Sigmoid colon (tissue), 7 donors: ENCODE results near the gene MYOZ2. TPM values are rescaled to one million over a fixed set of nuclear protein-coding genes. Genes with fewer than 3 reads are reported as not detected.

Source experiments
- DNase-seq: peaks from one replicate; pipeline ENCODE4 v3.0.0-alpha.2; 2019
- H3K27ac ChIP-seq, 4 donors: fragments of 200-600 bp; sonication (generic); one replicate each; pipeline ENCODE4 v1.5.1; 2016 to 2019; ENCODE audit warnings: mild to moderate bottlenecking in 1 of 4
- H3K27me3 ChIP-seq, 3 donors: fragments of 200-600 bp; sonication (generic); one replicate each; pipeline ENCODE4 v1.5.1; 2019; ENCODE audit warnings: mild to moderate bottlenecking in 1 of 3
- H3K36me3 ChIP-seq, 4 donors: fragments of 200-600 bp; sonication (generic); one replicate each; pipeline ENCODE4 v1.5.1; 2016 to 2019
- H3K4me1 ChIP-seq, 4 donors: fragments of 200-600 bp; sonication (generic); one replicate each; pipeline ENCODE4 v1.5.1; 2017 to 2019
- H3K4me3 ChIP-seq, 4 donors: fragments of 200-600 bp; sonication (generic); one replicate each; pipeline ENCODE4 v1.5.1; 2017 to 2019; ENCODE audit warnings: mild to moderate bottlenecking in 2 of 4, moderate library complexity in 1 of 4
- H3K9me3 ChIP-seq, 4 donors: fragments of 200-600 bp in 3 of 4; sonication (generic) in 3 of 4; one replicate each; pipeline versions ENCODE4 v1.5.1 to v1.6.1; 2013 to 2019
- EP300 ChIP-seq, 4 donors: sonication (generic); formaldehyde crosslinking; IDR thresholded peaks; one replicate each; pipeline ENCODE4 v1.6.1; 2017; ENCODE audit warnings: antibody characterized with exemption in 4 of 4
- POLR2A ChIP-seq, 2 donors: fragments of 450-650 bp; IDR thresholded peaks; one replicate each; pipeline ENCODE4 v1.6.1; 2016; ENCODE audit warnings: antibody characterized with exemption in 2 of 2, mild to moderate bottlenecking in 2 of 2, moderate library complexity in 2 of 2
- POLR2AphosphoS5 ChIP-seq, 4 donors: sonication (generic); formaldehyde crosslinking; IDR thresholded peaks; one replicate each; pipeline ENCODE4 v1.6.1; 2017; ENCODE audit warnings: antibody characterized with exemption in 4 of 4
- WGBS, 2 donors: extraction: QIAGEN DNeasy Blood & Tissue Kit; methylation state at CpG; one replicate each; pipeline ENCODE4 v1.1.7; 2013; 5-methylcytosine and 5-hydroxymethylcytosine counted together
- intact Hi-C: fragments of 100-400 bp; cut with DNase I; formaldehyde crosslinking; loops from one replicate; pipeline ENCODE4 v1.15.1; 2023
- polyA plus RNA-seq, 3 donors: library from polyadenylated mRNA; stranded (reverse); fragments of 200-250 nt; gene quantifications; one replicate each; pipeline ENCODE4 v1.2.3, GENCODE V29; 2013
- total RNA-seq, 4 donors: library from RNA; depleted of rRNA; stranded (reverse); fragments of >200 nt; gene quantifications; one replicate each; pipeline ENCODE4 v1.1.0, GENCODE V29; 2016
- TF ChIP-seq, protein P1 (sequence below), 4 experiments: fragments of 450-650 bp in 3 of 4; fragments of 200-600 bp in 1 of 4; IDR thresholded peaks; one replicate each; pipeline ENCODE4 v1.5.1; 2016 to 2019; ENCODE audit warnings: antibody characterized with exemption in 4 of 4, mild to moderate bottlenecking in 3 of 4, moderate library complexity in 2 of 4
- donor health status: healthy with polysubstance abuse.
- donor health status: Bipolar disorder and iron deficiency.
- donor health status: healthy.

The MYOZ2 gene
- total and polyA plus RNA-seq, 7 donors: 0.28 to 1.4 (median 0.69) TPM

DNA sequence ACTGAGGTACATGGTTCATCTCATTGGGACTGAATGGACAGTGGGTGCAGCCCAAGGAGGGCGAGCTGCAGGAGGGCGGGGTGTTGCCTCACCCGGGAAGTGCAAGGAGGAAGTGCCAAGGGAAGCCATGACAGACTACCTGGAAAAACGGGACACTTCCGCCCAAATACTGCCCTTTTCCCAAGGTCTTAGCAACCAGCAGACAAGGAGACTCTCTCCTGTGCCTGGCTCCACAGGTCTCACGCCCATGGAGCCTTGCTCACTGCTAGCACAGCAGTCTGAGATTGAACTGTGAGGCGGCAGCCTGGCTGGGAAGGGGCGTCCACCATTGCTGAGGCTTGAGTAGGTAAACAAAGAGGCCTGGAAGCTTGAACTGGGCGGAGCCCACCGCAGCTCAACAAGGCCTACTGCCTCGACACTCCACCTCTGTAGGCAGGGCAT, 62.2 kb downstream of the MYOZ2 start:
- no peak overlapping the region for H3K27ac ChIP-seq
- no peaks in the 10 kb centered on the region for H3K4me1 ChIP-seq
- no peak for DNase-seq
- H3K9me3 ChIP-seq: no peaks in the 10 kb centered on the region
- no peaks in the 10 kb centered on the region for H3K27me3 ChIP-seq
- TF ChIP-seq POLR2A (IDR thresholded peaks at IDR 0.05) (no peak), POLR2AphosphoS5 (IDR thresholded peaks at IDR 0.05) (no peak), EP300 (IDR thresholded peaks at IDR 0.05) (no peak)
- TF ChIP-seq, protein P1, sequence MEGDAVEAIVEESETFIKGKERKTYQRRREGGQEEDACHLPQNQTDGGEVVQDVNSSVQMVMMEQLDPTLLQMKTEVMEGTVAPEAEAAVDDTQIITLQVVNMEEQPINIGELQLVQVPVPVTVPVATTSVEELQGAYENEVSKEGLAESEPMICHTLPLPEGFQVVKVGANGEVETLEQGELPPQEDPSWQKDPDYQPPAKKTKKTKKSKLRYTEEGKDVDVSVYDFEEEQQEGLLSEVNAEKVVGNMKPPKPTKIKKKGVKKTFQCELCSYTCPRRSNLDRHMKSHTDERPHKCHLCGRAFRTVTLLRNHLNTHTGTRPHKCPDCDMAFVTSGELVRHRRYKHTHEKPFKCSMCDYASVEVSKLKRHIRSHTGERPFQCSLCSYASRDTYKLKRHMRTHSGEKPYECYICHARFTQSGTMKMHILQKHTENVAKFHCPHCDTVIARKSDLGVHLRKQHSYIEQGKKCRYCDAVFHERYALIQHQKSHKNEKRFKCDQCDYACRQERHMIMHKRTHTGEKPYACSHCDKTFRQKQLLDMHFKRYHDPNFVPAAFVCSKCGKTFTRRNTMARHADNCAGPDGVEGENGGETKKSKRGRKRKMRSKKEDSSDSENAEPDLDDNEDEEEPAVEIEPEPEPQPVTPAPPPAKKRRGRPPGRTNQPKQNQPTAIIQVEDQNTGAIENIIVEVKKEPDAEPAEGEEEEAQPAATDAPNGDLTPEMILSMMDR (IDR thresholded peaks at IDR 0.05): no peak
- WGBS, 2 donors: 92 to 93% methylated on average over 11 of the region's 11 CpGs
- intact Hi-C loops: no loop called here
- no peaks in the 10 kb centered on the region for H3K36me3 ChIP-seq
- no peak overlapping the region for H3K4me3 ChIP-seq

DNA sequence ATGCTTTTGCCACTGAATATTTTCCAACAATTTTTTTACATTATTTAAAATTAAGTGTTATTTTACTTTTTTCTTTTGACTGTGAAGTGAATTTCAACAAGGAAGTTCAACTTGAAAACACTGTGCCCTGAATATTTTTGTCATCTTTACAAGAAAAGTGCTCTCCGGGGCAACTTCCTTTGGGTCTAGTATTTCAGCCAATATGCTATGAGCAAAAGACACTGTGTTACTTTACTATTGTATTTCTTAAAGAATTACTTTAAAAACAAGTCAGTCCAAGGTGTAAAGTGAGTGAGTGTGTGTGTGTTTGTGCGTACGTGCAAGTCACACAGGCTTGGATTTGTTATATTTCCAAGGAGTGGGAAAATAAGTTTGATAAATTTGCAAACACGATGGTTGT, 69.3 kb downstream of the MYOZ2 start:
- Histone ChIP-seq H3K27me3 (no peaks in the 10 kb centered on the region), H3K4me1 (peaks cover 0 to 3% (median 0%) of the 10 kb centered on the region in 4 donors), H3K4me3 (no peak overlapping the region), H3K27ac (peak overlapping the region in 3 of 4 donors; percentile 2 to 63 (median 2)), H3K36me3 (no peaks in the 10 kb centered on the region), H3K9me3 (no peaks in the 10 kb centered on the region)
- WGBS, 2 donors: 77 to 89% methylated on average over 4 of the region's 4 CpGs
- intact Hi-C loops: no loop called here
- DNase-seq: no peak
- TF ChIP-seq, protein P1 (IDR thresholded peaks at IDR 0.05): no peak
- no peak for TF ChIP-seq POLR2AphosphoS5 (IDR thresholded peaks at IDR 0.05)
- no peak for TF ChIP-seq EP300 (IDR thresholded peaks at IDR 0.05)
- TF ChIP-seq POLR2A (IDR thresholded peaks at IDR 0.05): no peak

DNA sequence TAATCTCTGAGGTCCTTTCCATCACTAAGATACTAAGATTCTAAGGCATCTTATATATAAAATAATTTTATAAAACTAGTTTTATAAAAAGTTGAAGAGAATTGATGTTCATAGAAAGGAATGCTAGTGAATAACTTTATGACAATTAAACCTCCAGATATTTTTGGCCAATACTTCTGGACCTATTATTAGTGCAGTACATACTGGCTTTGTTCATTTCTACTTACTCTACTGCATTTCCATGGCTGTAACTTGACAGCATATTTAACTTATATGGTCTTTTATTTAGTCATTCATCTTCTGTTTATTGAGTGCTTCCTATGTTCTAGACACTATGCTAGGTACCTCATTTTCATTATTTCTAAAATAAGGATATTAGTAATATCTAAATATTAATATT, 70.1 kb downstream of the MYOZ2 start:
- Histone ChIP-seq H3K36me3 (no peaks in the 10 kb centered on the region), H3K27me3 (no peaks in the 10 kb centered on the region), H3K4me3 (no peak overlapping the region), H3K9me3 (no peaks in the 10 kb centered on the region), H3K27ac (peak overlapping the region in 2 of 4 donors; percentile 34 to 63), H3K4me1 (peaks cover 0 to 3% (median 0%) of the 10 kb centered on the region in 4 donors)
- TF ChIP-seq POLR2AphosphoS5 (IDR thresholded peaks at IDR 0.05) (no peak), POLR2A (IDR thresholded peaks at IDR 0.05) (no peak), EP300 (IDR thresholded peaks at IDR 0.05) (no peak)
- TF ChIP-seq, protein P1 (IDR thresholded peaks at IDR 0.05): no peak
- no peak for DNase-seq
- intact Hi-C loops: no loop called here

DNA sequence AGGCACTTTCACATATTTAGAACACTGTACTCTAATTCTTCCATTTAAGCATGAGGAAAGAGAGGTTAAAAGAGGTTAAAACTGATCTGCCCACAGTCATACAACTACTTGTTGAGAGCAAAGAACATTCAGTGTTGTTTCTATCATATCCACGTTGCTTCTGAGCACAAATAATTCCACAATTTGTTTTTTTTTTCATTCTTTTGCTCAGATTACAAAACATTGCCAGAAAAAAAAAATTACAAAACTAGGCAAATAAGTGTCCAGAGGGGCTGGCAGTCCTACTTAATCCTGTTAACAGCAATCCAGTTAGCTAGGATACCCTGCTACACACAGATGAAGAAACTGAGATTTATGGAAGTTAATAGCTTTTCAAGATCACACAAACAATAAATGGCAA, 70.5 kb downstream of the MYOZ2 start:
- no peaks in the 10 kb centered on the region for H3K9me3 ChIP-seq
- H3K4me1 ChIP-seq: peaks cover 0 to 3% (median 0%) of the 10 kb centered on the region in 4 donors
- no peak for TF ChIP-seq EP300 (IDR thresholded peaks at IDR 0.05)
- TF ChIP-seq POLR2AphosphoS5 (IDR thresholded peaks at IDR 0.05): peak in 1 of 4 donors; percentile 30
- TF ChIP-seq, protein P1 (IDR thresholded peaks at IDR 0.05): no peak
- H3K27me3 ChIP-seq: no peaks in the 10 kb centered on the region
- no peaks in the 10 kb centered on the region for H3K36me3 ChIP-seq
- no peak overlapping the region for H3K4me3 ChIP-seq
- intact Hi-C loops: no loop called here
- no peak for DNase-seq
- peak overlapping the region in 3 of 4 donors; percentile 1 to 63 (median 18) for H3K27ac ChIP-seq
- 66 to 72% methylated on average over 1 of the region's 1 CpG for WGBS, 2 donors

DNA sequence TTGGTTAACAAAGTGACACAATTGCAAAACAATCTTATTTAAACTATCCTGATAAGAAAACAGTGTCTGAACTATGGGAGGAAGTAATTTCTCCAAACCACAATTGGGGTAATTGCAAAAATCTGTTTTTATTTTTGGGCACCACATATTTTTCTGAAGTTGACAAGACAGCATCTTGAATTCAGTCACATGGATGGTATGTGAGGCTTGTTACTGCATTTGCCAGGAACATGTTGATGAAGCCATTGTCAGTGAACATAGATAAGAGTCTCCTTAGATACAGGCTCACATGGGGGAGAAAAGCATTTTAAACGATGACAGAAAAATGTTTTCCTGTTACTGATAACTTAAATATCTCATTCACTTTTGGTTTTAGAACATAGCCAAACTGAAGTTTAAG, 71.4 kb downstream of the MYOZ2 start:
- 10 to 53% methylated on average over 1 of the region's 1 CpG for WGBS, 2 donors
- intact Hi-C loops: no loop called here
- H3K4me1 ChIP-seq: peaks cover 0 to 3% (median 0%) of the 10 kb centered on the region in 4 donors

More for the DNA sequence above, 71.4 kb downstream of the MYOZ2 start:
- no peaks in the 10 kb centered on the region for H3K9me3 ChIP-seq
- no peaks in the 10 kb centered on the region for H3K36me3 ChIP-seq
- no peaks in the 10 kb centered on the region for H3K27me3 ChIP-seq
- no peak overlapping the region for H3K4me3 ChIP-seq
- H3K27ac ChIP-seq: no peak overlapping the region
- DNase-seq: no peak
- TF ChIP-seq, protein P1 (IDR thresholded peaks at IDR 0.05): no peak
- TF ChIP-seq POLR2AphosphoS5 (IDR thresholded peaks at IDR 0.05) (no peak), EP300 (IDR thresholded peaks at IDR 0.05) (no peak), POLR2A (IDR thresholded peaks at IDR 0.05) (no peak)
